ENCODE data around the gene OR2J2. TPM values are rescaled to one million over a fixed set of nuclear protein-coding genes. Genes with fewer than 3 reads are reported as not detected.
"Not testable (repeated sequence)": the region's sequence is repeated elsewhere in the genome, so short reads cannot be mapped to it uniquely, and the experiment has no call there.

OR2J2 gene
- total RNA-seq, 4 donors from 2014 or later, result 0.44 TPM; not detected in 3

DNA sequence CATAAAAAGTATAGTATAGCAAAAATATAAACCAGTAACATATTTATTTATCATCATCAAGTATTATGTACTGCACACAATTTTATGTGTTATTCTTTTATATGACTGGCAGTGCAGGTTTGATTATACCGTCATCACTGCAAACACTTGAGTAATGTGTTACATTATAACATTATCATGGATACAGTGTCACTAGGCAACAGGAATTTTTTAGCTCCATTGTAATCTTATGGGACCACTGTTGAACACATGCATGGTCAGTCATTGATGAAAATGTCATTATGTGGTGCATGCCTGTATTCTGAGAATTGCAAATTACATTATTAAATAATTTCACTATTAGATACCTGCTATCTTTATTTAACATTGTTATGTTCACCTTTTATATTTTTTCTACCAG lies 29.1 kb upstream of the OR2J2 start:
- H3K27ac ChIP-seq, result no peak overlapping the region
- no peaks in the 10 kb centered on the region for H3K9me3 ChIP-seq
- intact Hi-C loops (cut with DNase I), result no loop called here
- 87 to 94% methylated on average over 1 of the region's 1 CpG for WGBS, 2 donors
- no peak overlapping the region for H3K4me3 ChIP-seq (replicated peaks in 1 of 3)
- DNase-seq, result no peak
- no peaks in the 10 kb centered on the region for H3K36me3 ChIP-seq
- TF ChIP-seq POLR2A (IDR thresholded peaks at IDR 0.05) (no peak), CTCF (IDR thresholded peaks at IDR 0.05) (no peak)
- no peaks in the 10 kb centered on the region for H3K27me3 ChIP-seq
- no peaks in the 10 kb centered on the region for H3K4me1 ChIP-seq

DNA sequence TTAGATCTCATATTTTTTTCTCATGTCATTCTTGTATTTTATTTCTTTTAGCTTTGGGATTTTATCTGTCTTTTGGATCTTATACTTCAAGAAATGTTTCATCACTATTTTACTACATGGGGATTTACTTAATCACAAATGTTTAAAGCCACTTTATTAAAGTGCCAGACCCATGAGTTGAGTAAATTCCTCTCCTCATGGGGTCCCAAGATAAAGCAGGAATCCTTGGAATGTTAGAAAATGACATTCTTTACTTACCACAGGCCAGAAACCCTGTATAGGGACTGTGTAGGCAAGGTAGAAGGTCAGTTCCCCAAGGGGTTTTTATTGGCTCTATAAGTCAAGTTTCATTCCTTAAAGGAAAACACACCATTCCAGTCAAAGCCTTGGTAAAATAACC lies 28.4 kb upstream of the OR2J2 start:
- Histone ChIP-seq H3K27ac (no peak overlapping the region), H3K36me3 (no peaks in the 10 kb centered on the region), H3K4me1 (no peaks in the 10 kb centered on the region), H3K27me3 (no peaks in the 10 kb centered on the region), H3K9me3 (no peaks in the 10 kb centered on the region), H3K4me3 (replicated peaks in 1 of 3) (no peak overlapping the region)
- TF ChIP-seq POLR2A (IDR thresholded peaks at IDR 0.05) (no peak), CTCF (IDR thresholded peaks at IDR 0.05) (no peak)
- no peak for DNase-seq
- intact Hi-C loops (cut with DNase I), result no loop called here

DNA sequence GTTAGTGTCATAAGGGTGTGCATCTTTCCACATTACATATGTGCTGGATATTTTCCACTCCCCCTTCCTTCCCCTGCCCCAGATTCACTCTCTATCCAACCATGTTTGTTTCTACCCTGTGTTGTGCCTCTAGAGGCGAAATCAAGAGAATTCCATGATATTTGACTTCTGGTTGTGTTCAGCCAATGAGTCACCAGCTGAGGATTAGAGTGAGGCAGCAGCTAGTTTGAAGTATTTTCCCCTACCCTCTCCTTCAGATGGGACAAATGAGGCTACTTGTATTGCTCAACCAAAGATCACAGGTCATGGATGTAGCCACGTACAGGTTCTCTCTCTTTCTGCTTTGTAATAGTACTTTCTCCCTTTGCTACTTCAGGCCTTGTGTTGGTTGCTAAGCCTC lies 24.5 kb upstream of the OR2J2 start:
- intact Hi-C loops (cut with DNase I), result no loop called here
- DNase-seq, result no peak
- H3K4me3 ChIP-seq (replicated peaks in 1 of 3), result no peak overlapping the region
- H3K27ac ChIP-seq, result no peak overlapping the region
- 61 to 62% methylated on average over 2 of the region's 2 CpGs for WGBS, 2 donors
- no peak for TF ChIP-seq CTCF (IDR thresholded peaks at IDR 0.05)
- TF ChIP-seq POLR2A (IDR thresholded peaks at IDR 0.05), result no peak
- no peaks in the 10 kb centered on the region for H3K36me3 ChIP-seq
- H3K9me3 ChIP-seq, result no peaks in the 10 kb centered on the region
- no peaks in the 10 kb centered on the region for H3K4me1 ChIP-seq
- no peaks in the 10 kb centered on the region for H3K27me3 ChIP-seq

DNA sequence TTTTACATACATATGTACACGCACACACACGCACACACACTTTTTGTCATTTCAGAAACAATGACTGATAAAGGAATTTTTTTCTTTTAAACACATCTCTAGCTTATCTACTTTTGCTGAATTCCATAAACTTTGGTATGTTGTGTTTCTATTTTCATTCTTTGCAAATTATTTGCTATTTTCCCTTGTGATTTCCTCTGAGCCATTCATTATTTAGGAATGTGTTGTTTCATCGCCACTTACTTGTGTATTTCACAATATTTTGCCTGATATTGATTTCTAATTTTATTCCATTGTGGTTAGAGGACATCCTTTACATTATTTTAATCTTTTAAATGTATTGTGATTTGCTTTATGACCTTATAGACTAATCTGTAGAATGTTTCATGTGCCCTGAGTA lies 23.6 kb upstream of the OR2J2 start:
- Histone ChIP-seq H3K36me3 (no peaks in the 10 kb centered on the region), H3K9me3 (no peaks in the 10 kb centered on the region), H3K27ac (no peak overlapping the region), H3K4me3 (replicated peaks in 1 of 3) (no peak overlapping the region), H3K4me1 (no peaks in the 10 kb centered on the region), H3K27me3 (no peaks in the 10 kb centered on the region)
- 91 to 92% methylated on average over 3 of the region's 3 CpGs for WGBS, 2 donors
- intact Hi-C loops (cut with DNase I), result no loop called here
- no peak for TF ChIP-seq POLR2A (IDR thresholded peaks at IDR 0.05)
- no peak for TF ChIP-seq CTCF (IDR thresholded peaks at IDR 0.05)
- DNase-seq, result no peak

- H3K27me3 ChIP-seq; H3K9me3 ChIP-seq; H3K27ac ChIP-seq; H3K4me1 ChIP-seq; H3K36me3 ChIP-seq; DNase-seq; H3K4me3 ChIP-seq (replicated peaks in 1 of 3); intact Hi-C loops (cut with DNase I): not testable (repeated sequence)
- WGBS, 2 donors, result 63 to 78% methylated on average over 3 of the region's 3 CpGs
Observed at GRCh38 chr6:29149444-29149843, 21.3 kb upstream of the OR2J2 start.

DNA sequence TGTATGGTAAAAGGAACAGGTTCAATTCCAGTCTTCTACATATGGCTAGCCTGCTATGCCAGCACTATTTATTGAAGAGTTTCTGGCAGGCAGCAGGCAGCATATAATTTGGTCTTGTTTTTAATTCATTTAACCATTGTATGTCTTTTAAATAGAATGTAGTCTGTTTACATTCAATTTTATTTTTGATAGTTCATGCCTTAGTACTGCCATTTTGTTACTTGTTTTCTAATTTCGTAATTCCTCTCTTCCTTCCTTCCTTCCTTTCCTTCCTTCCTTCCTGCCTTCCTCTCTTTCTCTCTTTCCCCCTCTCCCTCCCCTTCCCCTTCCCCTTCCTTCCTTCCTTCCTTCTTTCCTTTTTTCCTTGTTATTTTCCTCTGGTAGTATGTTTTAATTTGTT lies 17.6 kb upstream of the OR2J2 start:
- intact Hi-C loops (cut with DNase I), result no loop called here
- 74 to 78% methylated on average over 1 of the region's 1 CpG for WGBS, 2 donors
- no peaks in the 10 kb centered on the region for H3K4me1 ChIP-seq
- no peaks in the 10 kb centered on the region for H3K36me3 ChIP-seq
- no peak for DNase-seq
- no peak for TF ChIP-seq POLR2A (IDR thresholded peaks at IDR 0.05)
- no peak for TF ChIP-seq CTCF (IDR thresholded peaks at IDR 0.05)
- H3K27ac ChIP-seq, result no peak overlapping the region
- H3K27me3 ChIP-seq, result no peaks in the 10 kb centered on the region
- H3K4me3 ChIP-seq (replicated peaks in 1 of 3), result no peak overlapping the region
- no peaks in the 10 kb centered on the region for H3K9me3 ChIP-seq

DNA sequence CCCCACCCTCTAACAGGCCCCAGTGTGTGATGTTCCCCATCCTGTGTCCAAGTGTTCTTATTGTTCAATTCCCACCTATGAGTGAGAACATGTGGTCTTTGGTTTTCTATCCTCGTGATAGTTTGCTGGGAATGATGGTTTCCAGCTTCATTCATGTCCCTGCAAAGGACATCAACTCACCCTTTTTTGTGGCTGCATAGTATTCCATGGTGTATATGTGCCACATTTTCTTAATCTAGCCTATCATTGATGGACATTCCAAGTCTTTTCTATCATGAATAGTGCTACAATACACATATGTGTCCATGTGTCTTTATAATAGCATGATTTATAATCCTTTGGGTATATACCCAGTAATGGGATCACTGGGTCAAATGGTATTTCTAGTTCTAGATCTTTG lies 15.5 kb upstream of the OR2J2 start:
- WGBS, 2 donors, result 45 to 48% methylated on average over 1 of the region's 1 CpG
- DNase-seq; H3K4me1 ChIP-seq; intact Hi-C loops (cut with DNase I); H3K27ac ChIP-seq; H3K36me3 ChIP-seq; H3K9me3 ChIP-seq; H3K27me3 ChIP-seq; H3K4me3 ChIP-seq (replicated peaks in 1 of 3): not testable (repeated sequence)

DNA sequence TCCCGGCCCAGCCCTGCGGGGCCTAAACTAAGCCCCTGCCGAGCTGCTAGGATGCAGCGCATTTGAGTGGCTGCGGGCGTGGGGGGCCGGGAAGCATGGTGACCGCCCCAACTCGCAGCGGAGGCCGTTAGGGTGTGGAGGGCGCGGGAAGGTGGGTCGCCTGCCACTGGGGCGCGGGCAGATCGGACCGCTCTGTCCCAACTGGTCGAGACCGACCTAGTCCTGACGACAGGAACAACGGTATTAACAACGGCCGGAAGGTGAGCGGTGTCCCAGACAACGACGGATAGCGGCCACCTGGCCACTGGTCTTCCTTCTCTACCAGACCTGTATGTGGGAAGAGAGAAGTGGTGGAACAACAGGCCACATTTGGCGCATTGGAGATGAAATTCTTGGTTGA lies 10.8 kb upstream of the OR2J2 start:
- H3K27ac ChIP-seq; H3K4me1 ChIP-seq; DNase-seq; H3K9me3 ChIP-seq; H3K27me3 ChIP-seq; H3K4me3 ChIP-seq (replicated peaks in 1 of 3); H3K36me3 ChIP-seq; intact Hi-C loops (cut with DNase I): not testable (repeated sequence)
- WGBS, 2 donors, result 93 to 95% methylated on average over 12 to 15 of the region's 29 CpGs

GRCh38 chr6:29165571-29165970 lies 5.1 kb upstream of the OR2J2 start:
- H3K9me3 ChIP-seq; H3K36me3 ChIP-seq; H3K4me1 ChIP-seq; H3K27ac ChIP-seq; H3K27me3 ChIP-seq; DNase-seq; intact Hi-C loops (cut with DNase I); H3K4me3 ChIP-seq (replicated peaks in 1 of 3): not testable (repeated sequence)
- WGBS, 2 donors, result 94% methylated on average over 10 to 17 of the region's 28 CpGs

Data from thyroid gland (tissue), 4 donors.